Measurements from ENCODE around the gene THSD1.
A peak's percentile ranks its signal among the peaks of the same experiment; 100 is the strongest.

THSD1 gene, protein sequence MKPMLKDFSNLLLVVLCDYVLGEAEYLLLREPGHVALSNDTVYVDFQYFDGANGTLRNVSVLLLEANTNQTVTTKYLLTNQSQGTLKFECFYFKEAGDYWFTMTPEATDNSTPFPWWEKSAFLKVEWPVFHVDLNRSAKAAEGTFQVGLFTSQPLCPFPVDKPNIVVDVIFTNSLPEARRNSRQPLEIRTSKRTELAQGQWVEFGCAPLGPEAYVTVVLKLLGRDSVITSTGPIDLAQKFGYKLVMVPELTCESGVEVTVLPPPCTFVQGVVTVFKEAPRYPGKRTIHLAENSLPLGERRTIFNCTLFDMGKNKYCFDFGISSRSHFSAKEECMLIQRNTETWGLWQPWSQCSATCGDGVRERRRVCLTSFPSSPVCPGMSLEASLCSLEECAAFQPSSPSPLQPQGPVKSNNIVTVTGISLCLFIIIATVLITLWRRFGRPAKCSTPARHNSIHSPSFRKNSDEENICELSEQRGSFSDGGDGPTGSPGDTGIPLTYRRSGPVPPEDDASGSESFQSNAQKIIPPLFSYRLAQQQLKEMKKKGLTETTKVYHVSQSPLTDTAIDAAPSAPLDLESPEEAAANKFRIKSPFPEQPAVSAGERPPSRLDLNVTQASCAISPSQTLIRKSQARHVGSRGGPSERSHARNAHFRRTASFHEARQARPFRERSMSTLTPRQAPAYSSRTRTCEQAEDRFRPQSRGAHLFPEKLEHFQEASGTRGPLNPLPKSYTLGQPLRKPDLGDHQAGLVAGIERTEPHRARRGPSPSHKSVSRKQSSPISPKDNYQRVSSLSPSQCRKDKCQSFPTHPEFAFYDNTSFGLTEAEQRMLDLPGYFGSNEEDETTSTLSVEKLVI

GRCh38 chr13:52405767-52406494 lies at the start of gene THSD1:
TSS of gene THSD1 (minus strand) at chr13:52406172. CDS start at chr13:52402600, 3,572 bp downstream.
- no peak for DNase-seq

- DNase-seq, result peak; percentile 77
These were observed 49.7 kb upstream of the THSD1 start for GRCh38 chr13:52455677-52456041.

DNA sequence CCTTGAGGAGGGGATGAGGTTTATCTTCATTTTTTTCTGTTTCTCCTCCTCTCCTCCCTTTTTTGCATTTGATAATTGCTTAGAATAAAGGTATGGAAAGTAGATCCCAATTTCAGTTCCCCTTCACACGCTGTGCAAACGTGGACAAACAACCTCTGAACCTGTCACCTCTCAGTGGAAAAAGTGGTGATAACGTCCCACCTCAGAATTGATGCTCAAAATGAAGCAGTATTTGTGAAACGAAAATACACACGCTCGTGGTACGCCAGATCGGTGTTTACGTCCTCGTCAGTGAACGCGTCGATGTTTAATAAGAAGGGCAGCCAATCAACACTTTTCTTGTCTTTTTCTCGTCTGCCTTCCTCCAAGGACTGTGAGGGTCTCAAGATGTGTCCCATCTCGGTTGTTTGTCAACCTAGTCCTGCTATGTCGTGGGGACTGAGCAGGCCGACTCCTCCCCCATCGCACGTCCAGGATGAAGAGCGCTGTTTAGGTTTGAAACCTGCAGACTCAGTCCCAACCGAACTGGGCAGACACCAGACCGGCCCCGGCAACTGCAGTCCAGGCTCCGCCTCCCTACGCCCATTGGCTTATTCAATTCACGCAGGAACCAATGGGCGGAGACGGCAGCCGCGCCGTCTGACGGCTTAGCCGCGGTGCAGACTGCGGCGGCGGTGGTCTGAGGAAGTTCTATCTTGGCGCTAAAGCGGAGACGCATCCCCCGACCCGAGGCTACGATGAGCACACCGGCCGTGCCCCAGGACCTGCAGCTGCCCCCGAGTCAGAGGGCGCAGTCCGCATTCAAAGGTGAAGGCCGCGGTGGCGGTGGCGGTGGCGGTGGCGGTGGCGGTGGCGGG lies 49.1 kb upstream of the THSD1 start, which contains the start of gene CKAP2:
TSS of gene CKAP2 (plus strand) at position 659 of the 857 bp plus-strand sequence. CDS start at position 738, 79 bp downstream.
- DNase-seq, result peak; percentile 96

GRCh38 chr13:52454459-52454819 lies 48.5 kb upstream of the THSD1 start:
- peak; percentile 33 for DNase-seq

DNA sequence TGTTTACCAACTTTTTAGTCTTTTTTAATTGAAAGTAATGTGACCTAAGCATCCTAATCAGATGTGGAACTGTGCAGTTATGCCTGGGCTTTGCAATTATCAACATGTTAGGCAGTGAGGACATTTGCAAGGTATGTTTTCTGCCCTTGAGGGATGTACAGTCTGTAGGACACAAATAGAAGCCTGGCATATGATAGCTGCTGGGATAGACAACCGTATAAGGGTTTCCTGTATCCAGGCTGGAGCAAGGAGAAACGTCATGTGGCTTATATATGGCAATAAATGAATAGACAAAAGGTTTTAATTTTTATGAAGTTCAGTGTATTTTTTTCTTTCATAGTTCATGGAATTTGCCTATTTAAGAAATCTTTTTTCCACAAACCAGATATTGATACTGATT lies 46.5 kb upstream of the THSD1 start:
- no peak for DNase-seq

DNA sequence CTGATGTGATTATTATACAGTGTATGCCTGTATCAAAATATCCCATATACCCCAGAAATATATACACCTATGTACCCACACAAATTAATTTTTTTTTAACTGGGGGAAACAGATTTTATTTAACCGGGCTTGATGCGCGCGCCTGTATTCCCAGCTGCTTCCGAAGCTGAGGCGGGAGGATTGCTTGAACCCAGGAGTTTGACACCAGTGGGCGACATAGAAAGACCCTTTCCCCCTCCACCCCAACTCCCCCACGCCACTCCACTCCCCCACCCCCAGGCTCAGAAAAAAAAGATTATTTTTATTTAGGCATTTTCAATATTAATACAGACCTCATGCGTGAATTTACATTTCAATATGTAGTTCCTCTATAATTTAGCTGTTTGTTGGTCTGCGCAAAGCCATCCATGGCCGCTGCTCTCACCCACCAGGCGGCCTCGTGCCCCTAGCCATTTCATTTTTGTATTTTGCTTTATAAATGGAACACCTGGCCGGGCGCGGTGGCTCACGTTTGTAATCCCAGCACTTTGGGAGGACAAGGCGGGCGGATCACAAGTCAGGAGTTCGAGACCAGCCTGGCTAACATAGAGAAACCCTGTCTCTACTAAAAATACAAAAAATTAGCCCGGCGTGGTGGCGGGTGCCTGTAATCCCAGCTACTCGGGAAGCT lies 45.3 kb upstream of the THSD1 start:
- no peak for DNase-seq

DNA sequence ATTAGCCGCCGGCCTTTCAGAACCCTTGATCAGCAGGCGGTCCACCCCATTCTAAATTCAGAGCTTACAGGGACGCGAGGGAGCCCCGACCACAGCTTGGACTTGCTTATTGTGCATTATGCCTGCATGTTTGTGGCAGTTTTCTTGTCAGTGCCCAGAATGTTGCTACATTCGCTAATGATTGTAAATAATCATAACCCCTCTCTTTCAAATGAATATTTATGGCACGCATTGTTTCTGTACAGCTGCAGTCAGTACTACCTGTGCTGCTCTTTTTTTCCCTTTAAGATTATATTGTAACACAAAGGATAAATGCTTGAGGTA lies 44.8 kb upstream of the THSD1 start:
- DNase-seq, result no peak

DNA sequence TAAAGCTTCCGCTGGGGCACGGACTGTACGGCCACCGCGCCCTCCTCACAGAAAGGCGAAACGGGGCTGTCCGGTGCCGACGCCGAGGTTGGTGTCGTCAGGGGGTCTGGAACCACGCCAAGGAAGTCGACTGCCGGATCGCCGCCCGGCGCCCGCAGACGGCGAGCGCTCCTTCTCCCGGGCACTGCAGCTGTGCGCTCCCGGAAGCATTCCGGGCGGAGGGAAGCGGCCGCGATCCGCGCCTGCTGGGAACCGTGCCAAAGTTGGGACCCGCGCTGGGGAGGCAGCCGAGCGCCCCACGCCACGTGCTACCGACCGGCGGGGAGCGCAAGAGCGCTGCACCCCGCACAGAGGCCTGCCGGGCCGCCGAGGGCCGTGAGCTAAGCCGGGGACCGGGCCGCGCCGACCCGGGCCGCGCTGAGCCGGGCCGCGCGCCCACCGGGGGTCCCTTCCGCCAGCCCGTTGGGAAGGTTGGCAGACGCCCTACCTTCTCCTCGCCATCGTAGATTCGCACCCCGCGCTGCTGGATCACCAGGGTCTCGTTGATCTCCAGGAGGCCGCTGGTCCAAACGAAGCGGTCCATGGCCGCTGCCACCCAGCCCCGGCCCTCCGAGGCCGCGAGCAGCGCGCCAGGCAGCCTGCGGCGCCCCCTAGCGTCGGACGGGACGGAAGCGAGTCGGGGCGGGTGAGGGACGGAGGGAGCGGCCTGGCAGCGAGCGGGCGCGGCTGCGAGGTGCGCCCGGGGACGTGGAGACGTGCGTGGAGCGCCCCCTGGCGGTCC lies 44.2 kb upstream of the THSD1 start, which contains the start of gene VPS36:
TSS of gene VPS36 (minus strand) at position 623 of the 781 bp plus-strand sequence. CDS start at position 583, 40 bp downstream.
- DNase-seq, result peak; percentile 94

- DNase-seq, result no peak
These were observed 43.5 kb upstream of the THSD1 start for GRCh38 chr13:52449331-52450011.

GRCh38 chr13:52447815-52448552 lies 42.0 kb upstream of the THSD1 start:
- no peak for DNase-seq

- DNase-seq, result no peak
These were observed 41.4 kb upstream of the THSD1 start for GRCh38 chr13:52447354-52447753.

DNA sequence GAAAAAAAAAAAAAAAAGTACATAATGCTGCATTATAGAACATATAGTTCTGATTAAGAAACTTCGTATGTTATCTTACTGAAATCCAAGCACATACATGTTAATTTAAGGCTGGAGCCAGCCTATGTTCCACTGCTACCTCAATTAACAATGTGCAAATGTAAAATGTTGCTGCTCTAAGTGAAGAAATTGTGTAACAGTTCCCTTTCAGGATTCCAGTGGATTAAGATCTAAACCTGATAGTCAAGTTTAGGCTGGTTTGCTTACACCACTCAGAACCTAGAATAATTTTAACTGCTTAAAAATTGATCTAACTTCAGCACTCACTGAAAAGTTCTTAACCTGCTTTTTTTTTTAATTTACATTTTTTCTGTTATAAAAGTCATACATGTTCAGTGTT lies 40.3 kb upstream of the THSD1 start:
- DNase-seq, result no peak

GRCh38 chr13:52432456-52432855 lies 26.5 kb upstream of the THSD1 start:
- DNase-seq, result no peak

DNA sequence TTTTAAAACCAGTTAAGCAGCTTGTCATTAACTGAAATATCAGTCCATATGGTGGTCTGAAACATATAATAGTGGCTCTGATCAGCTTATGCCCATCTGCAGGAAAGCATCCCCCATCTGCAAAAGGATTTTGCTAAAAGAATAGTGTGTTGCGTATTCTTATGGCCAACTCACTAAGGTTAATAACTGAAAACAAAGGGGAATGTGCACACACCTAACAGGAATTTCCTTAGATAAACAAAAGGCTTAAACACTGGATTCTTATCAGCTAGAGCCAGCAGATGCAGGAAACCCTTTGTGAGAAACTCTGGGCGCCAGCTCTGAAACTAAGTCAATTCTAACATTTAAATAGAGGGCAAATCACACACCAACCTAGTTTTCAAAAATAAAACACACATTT lies 22.3 kb upstream of the THSD1 start:
- DNase-seq, result peak; percentile 52

DNA sequence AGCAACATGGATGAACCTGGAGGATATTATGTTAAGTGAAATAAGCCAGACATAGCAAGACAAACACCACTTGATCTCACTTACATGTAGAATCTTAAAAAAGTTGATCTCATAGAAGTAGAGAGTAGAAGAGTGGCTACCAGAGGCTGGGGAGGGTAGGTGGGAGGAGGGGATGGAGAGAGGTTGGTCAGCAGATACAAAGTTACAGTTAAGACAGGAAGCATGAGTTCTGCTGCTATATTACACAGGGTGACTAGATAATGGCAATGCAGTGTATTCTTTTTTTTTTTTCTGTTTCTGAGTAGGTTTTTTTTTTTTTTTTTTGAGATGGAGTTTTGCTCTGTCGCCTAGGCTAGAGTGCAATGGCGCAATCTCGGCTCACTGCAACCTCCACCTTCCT lies 15.2 kb upstream of the THSD1 start:
- DNase-seq, result no peak

DNA sequence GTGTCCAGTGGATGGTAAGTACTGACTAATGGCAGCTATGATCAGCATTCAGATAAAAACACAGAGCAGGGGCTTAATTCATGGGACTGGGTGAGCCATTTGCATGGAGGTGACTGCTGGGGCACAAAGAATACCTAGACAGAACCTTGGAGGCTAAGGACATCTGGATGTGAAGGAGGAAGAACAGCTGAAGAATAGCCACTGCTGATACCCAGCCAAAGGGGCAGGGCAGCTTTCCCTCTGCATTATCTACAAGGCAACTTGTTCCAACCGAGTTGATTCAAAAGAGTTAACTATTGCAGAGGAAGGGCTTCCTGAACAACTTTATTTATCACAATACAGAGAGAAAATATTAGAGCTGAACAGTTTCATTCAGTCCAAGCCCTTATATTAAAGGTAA lies 13.1 kb upstream of the THSD1 start:
- DNase-seq, result no peak

GRCh38 chr13:52414963-52415362 lies 9.0 kb upstream of the THSD1 start:
- DNase-seq, result no peak

DNA sequence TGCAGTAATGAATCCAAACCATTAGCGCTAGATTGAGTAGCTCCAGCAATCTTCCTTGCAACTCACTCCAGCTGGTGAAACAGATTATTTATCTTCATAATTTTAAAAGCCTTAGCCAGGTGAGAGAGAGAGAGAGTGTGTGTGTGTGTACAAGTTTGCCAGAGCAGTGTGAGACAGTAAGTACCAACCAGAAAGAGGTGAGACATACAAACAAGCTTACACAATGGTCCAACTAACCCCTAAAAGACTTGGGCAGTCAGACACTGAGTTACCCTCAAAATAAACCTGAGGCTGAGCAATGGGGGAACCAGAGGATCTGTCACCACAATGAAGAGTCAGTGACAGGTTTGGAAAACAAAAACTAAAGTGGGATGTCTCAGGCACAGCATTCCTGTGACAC lies 8.1 kb upstream of the THSD1 start:
- no peak for DNase-seq

- DNase-seq, result no peak
These were observed 6.2 kb upstream of the THSD1 start for GRCh38 chr13:52412128-52412527.

DNA sequence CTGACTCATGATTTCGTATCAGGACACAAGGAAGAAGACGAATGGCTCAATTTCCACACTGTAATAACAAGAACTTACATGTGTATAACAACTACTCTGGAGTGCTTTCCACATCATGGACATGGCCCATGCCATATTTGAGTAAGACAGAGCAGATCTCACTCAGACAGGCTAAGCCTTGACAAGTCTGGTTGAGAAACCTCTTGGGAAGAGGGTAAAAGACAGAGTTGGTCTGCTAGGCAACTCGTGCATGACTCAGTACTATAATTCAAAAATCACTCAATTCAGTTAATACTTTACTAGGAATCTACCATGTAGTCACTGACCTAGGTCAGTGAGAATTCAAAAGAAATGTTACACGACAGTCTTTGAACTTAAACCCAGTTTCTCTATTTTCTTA lies 5.7 kb upstream of the THSD1 start:
- no peak for DNase-seq

Data from hematopoietic multipotent progenitor cell treated with erythropoietin and hydrocortisone succinate and interleukin-3 and kit ligand, for 8 days (in vitro differentiated cells).